Measurements from ENCODE around the gene AFMID.

DNA sequence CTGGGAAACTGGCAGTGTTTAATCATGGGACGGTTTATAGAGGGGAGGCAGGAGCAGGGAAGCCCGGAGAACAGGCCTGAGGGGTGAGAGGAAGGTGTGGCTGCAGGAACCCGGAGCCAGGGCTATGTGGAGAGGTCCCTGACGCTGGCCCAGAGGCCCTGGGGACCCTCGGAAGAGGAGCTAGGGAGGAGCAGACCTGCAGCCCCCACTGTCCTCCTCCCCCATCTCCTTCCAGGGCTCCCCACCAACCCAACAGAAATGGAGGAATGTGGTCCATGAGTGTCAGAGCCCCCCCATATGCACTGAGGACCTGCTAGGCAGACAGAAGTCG is 64.6 kb downstream of the AFMID start:
- TF ChIP-seq, protein P1, sequence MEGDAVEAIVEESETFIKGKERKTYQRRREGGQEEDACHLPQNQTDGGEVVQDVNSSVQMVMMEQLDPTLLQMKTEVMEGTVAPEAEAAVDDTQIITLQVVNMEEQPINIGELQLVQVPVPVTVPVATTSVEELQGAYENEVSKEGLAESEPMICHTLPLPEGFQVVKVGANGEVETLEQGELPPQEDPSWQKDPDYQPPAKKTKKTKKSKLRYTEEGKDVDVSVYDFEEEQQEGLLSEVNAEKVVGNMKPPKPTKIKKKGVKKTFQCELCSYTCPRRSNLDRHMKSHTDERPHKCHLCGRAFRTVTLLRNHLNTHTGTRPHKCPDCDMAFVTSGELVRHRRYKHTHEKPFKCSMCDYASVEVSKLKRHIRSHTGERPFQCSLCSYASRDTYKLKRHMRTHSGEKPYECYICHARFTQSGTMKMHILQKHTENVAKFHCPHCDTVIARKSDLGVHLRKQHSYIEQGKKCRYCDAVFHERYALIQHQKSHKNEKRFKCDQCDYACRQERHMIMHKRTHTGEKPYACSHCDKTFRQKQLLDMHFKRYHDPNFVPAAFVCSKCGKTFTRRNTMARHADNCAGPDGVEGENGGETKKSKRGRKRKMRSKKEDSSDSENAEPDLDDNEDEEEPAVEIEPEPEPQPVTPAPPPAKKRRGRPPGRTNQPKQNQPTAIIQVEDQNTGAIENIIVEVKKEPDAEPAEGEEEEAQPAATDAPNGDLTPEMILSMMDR (IDR thresholded peaks at IDR 0.05 in 4 of 5, conservative IDR thresholded peaks at IDR 0.05 in 1 of 5), result no peak
- TF ChIP-seq POLR2A (IDR thresholded peaks at IDR 0.05), result no peak
